Dedifferentiated amniotic fluid mesenchymal stem cell (primary cell): ENCODE data around the gene ZNF837.
"Not testable (repeated sequence)": the region's sequence is repeated elsewhere in the genome, so short reads cannot be mapped to it uniquely, and the experiment has no call there.

ENCODE experiments used
- DNase-seq: peaks from one replicate; pipeline ENCODE4 v3.0.0-alpha.2; 2016; ENCODE audit errors: extremely low spot score

ZNF837 gene

GRCh38 chr19:58380662-58381459 is at the start of gene ZNF837:
ZNF837 (minus strand) TSS chr19:58381030; CDS start chr19:58369332, 11,698 bp downstream.
- peak; percentile 100 for DNase-seq

- DNase-seq, result no peak
Measured at GRCh38 chr19:58429745-58430144, 48.9 kb upstream of the ZNF837 start.

- no peak for DNase-seq
Measured at GRCh38 chr19:58428617-58429016, 47.8 kb upstream of the ZNF837 start.

GRCh38 chr19:58417071-58417470 is 36.2 kb upstream of the ZNF837 start:
- no peak for DNase-seq

- no peak for DNase-seq
Measured at GRCh38 chr19:58416604-58417003, 35.8 kb upstream of the ZNF837 start.

- no peak for DNase-seq
Measured at GRCh38 chr19:58409010-58409790, 28.4 kb upstream of the ZNF837 start.

GRCh38 chr19:58408152-58409009 is 27.6 kb upstream of the ZNF837 start, which contains the start of gene ZNF584:
ZNF584 (plus strand) TSS chr19:58408649; CDS start chr19:58409148, 499 bp downstream.
- peak; percentile 91 for DNase-seq

GRCh38 chr19:58407658-58408151 is 26.9 kb upstream of the ZNF837 start:
- DNase-seq, result no peak

GRCh38 chr19:58406818-58407657 is 26.2 kb upstream of the ZNF837 start:
- no peak for DNase-seq

- not testable (repeated sequence) for DNase-seq
Measured at GRCh38 chr19:58403920-58404478, 23.2 kb upstream of the ZNF837 start.

GRCh38 chr19:58401840-58402421 is 21.1 kb upstream of the ZNF837 start:
- DNase-seq, result no peak

- peak; percentile 98 for DNase-seq
Measured at GRCh38 chr19:58400916-58401839, 20.3 kb upstream of the ZNF837 start.

- no peak for DNase-seq
Measured at GRCh38 chr19:58400316-58400915, 19.6 kb upstream of the ZNF837 start.

- no peak for DNase-seq
Measured at GRCh38 chr19:58399903-58400302, 19.1 kb upstream of the ZNF837 start.

- DNase-seq, result no peak
Measured at GRCh38 chr19:58398545-58398944, 17.7 kb upstream of the ZNF837 start.

- DNase-seq, result no peak
Measured at GRCh38 chr19:58398087-58398486, 17.3 kb upstream of the ZNF837 start.

- DNase-seq, result no peak
Measured at GRCh38 chr19:58397533-58398037, 16.8 kb upstream of the ZNF837 start.
